H1 (cell line): ENCODE results near the gene ABCB10. TPM values are rescaled to one million over a fixed set of nuclear protein-coding genes. Genes with fewer than 3 reads are reported as not detected.

ENCODE experiments used
- ASH2L ChIP-seq: fragments of 200-600, 300-600 bp; sonication (generic); IDR thresholded peaks from one replicate; pipeline ENCODE4 v1.7.1; 2017; ENCODE audit warnings: low read length
- ATF3 ChIP-seq: IDR thresholded peaks from 2 replicates; pipeline ENCODE4 v1.6.1; 2011; ENCODE audit warnings: low read depth, mild to moderate bottlenecking, low read length; ENCODE audit not compliant: insufficient read depth
- BRCA1 ChIP-seq: IDR thresholded peaks from 2 replicates; pipeline ENCODE4 v1.6.1; 2012; ENCODE audit warnings: low read depth, low read length, improper control_type of control experiment
- CBX5 ChIP-seq: fragments of 300-800, 300-1000 bp; sonication (generic); IDR thresholded peaks from 2 replicates; pipeline ENCODE4 v1.7.1; 2016; ENCODE audit warnings: antibody characterized with exemption, low read length, low read depth
- CEBPB ChIP-seq: IDR thresholded peaks from 2 replicates; pipeline ENCODE4 v1.6.1; 2012; ENCODE audit warnings: low read depth, low read length
- CHD2 ChIP-seq: IDR thresholded peaks from 2 replicates; pipeline ENCODE4 v1.6.1; 2012; ENCODE audit warnings: low read length, improper control_type of control experiment
- CTBP2 ChIP-seq: IDR thresholded peaks from 2 replicates; pipeline ENCODE4 v1.7.0; 2011; ENCODE audit warnings: borderline replicate concordance, mild to moderate bottlenecking, moderate library complexity, mixed read lengths, low read length; ENCODE audit not compliant: insufficient read depth, insufficient read length
- CTCF ChIP-seq, 3 experiments: IDR thresholded peaks; 1 replicate in 2 of 3; 2 replicates in 1 of 3; pipeline versions ENCODE4 v1.5.1 to v1.6.1; 2011; ENCODE audit warnings: low read length in 3 of 3, mild to moderate bottlenecking in 3 of 3, inconsistent platforms in 2 of 3, low read depth in 1 of 3, moderate library complexity in 1 of 3; ENCODE audit not compliant: insufficient read depth in 1 of 3; ENCODE audit errors: control extremely low read depth in 1 of 3
- E2F6 ChIP-seq: IDR thresholded peaks from 2 replicates; pipeline ENCODE4 v1.6.1; 2012; ENCODE audit warnings: inconsistent platforms
- GABPA ChIP-seq: IDR thresholded peaks from 2 replicates; pipeline ENCODE4 v1.6.1; 2011; ENCODE audit warnings: mild to moderate bottlenecking, low read length, moderate library complexity, borderline replicate concordance; ENCODE audit not compliant: insufficient read depth
- HDAC2 ChIP-seq, 2 experiments: fragments of 300-600 bp in 1 of 2; sonication (generic) in 1 of 2; IDR thresholded peaks; 2 replicates each; pipeline ENCODE4 v1.6.1; 2011 to 2012; ENCODE audit warnings: low read depth in 2 of 2, low read length in 2 of 2, mild to moderate bottlenecking in 2 of 2, moderate library complexity in 2 of 2, borderline replicate concordance in 1 of 2, inconsistent platforms in 1 of 2
- JUN ChIP-seq: IDR thresholded peaks from 2 replicates; pipeline ENCODE4 v1.6.1; 2011; ENCODE audit warnings: low read depth, mild to moderate bottlenecking, improper control_type of control experiment, low read length
- JUND ChIP-seq: IDR thresholded peaks from 2 replicates; pipeline ENCODE4 v1.6.1; 2011; ENCODE audit warnings: mild to moderate bottlenecking, improper control_type of control experiment, low read length
- KDM5A ChIP-seq: fragments of 200-600 bp; IDR thresholded peaks from 2 replicates; pipeline ENCODE4 v1.7.1; 2012; ENCODE audit warnings: mild to moderate bottlenecking, low read length, inconsistent platforms, mixed read lengths
- MAFK ChIP-seq: IDR thresholded peaks from 2 replicates; pipeline ENCODE4 v1.6.1; 2012; ENCODE audit warnings: low read depth, mild to moderate bottlenecking, improper control_type of control experiment, low read length
- RXRA ChIP-seq: IDR thresholded peaks from 2 replicates; pipeline ENCODE4 v1.6.1; 2011; ENCODE audit warnings: low read depth, mild to moderate bottlenecking, low read length, moderate library complexity; ENCODE audit not compliant: insufficient read depth
- SIN3A ChIP-seq, 2 experiments: IDR thresholded peaks in 1 of 2; conservative IDR thresholded peaks in 1 of 2; 2 replicates each; pipeline ENCODE4 v1.6.1; 2011 to 2012; ENCODE audit warnings: low read length in 2 of 2, improper control_type of control experiment in 1 of 2, low read depth in 1 of 2, mild to moderate bottlenecking in 1 of 2
- ZNF274 ChIP-seq: IDR thresholded peaks from 2 replicates; pipeline ENCODE4 v1.7.0; 2012; ENCODE audit warnings: low read length, borderline replicate concordance; ENCODE audit errors: extremely low read depth
- polyA plus RNA-seq, 7 experiments: library from polyadenylated mRNA; depleted of rRNA in 3 of 7; stranded (reverse) in 5 of 7; unstranded in 2 of 7; fragments of >200 nt in 5 of 7; fragments of 200-250 nt in 2 of 7; gene quantifications; 1 replicate in 5 of 7; 2 replicates in 1 of 7; 4 replicates in 1 of 7; pipeline versions ENCODE4 v1.2.1 to v1.2.3, GENCODE V29; 2011 to 2013; ENCODE audit warnings: missing spikeins in 2 of 7, mixed read lengths in 2 of 7
- total RNA-seq: library from RNA; stranded (reverse); fragmentation: NEBNext Ultra II Directional; extraction: Animal tissue kit (Norgen Biotek cat#: 25700); gene quantifications from 2 replicates; pipeline ENCODE4 v1.2.1, GENCODE V29; 2021

The ABCB10 gene
- total and polyA plus RNA-seq, 2 of the 8 experiments (the other 6 are each of a cell fraction or from before 2014, with no cell fraction given), result 3.6 to 11.9 TPM

- no peak for TF ChIP-seq CTBP2
- peak in 1 of 2 experiments; percentile 90; a peak in 2 of 4 replicates for TF ChIP-seq SIN3A (conservative IDR thresholded peaks at IDR 0.05 in 1 of 2, IDR thresholded peaks at IDR 0.05 in 1 of 2; ENCODE audit: low read depth in 1 of 2, low read length in 2 of 2)
- no peak for TF ChIP-seq CTCF (IDR thresholded peaks at IDR 0.05; ENCODE audit: control extremely low read depth in 1 of 3, insufficient read depth in 1 of 3, low read depth in 1 of 3, low read length in 3 of 3)
- TF ChIP-seq CHD2, result peak; percentile 92
- no peak for TF ChIP-seq JUN
- no peak; the same call in 1 of the 2 replicates for TF ChIP-seq JUND
- no peak for TF ChIP-seq GABPA
- TF ChIP-seq MAFK, result no peak
- peak; percentile 97 for TF ChIP-seq ASH2L
- TF ChIP-seq ATF3, result peak; percentile 30; the same call in 1 of the 2 replicates
- TF ChIP-seq BRCA1, result peak; percentile 81
- no peak for TF ChIP-seq CBX5
- TF ChIP-seq ZNF274, result no peak
- TF ChIP-seq E2F6, result 0 out of 2 replicates have a peak, but pooled peaks have one; percentile 25
- TF ChIP-seq HDAC2 (IDR thresholded peaks at IDR 0.05; ENCODE audit: borderline replicate concordance in 1 of 2, low read depth in 2 of 2, low read length in 2 of 2), result 0 out of 4 replicates have a peak, but pooled peaks of 1 of the 2 experiments have one; percentile 64
- TF ChIP-seq KDM5A, result no peak; the same call in none of the 2 replicates
- no peak for TF ChIP-seq RXRA
- no peak for TF ChIP-seq CEBPB
- TF ChIP-seq, all 59 proteins: peak for 21
These were observed 50.3 kb downstream of the ABCB10 start, which contains the start of gene NUP133 (continued) for GRCh38 chr1:229507951-229508822.
